ENCODE measurements around the gene CCDC85C. TPM values are rescaled to one million over a fixed set of nuclear protein-coding genes. Genes with fewer than 3 reads are reported as not detected.

CCDC85C gene
- total RNA-seq, 1 donor from 2014 or later, result 4.4 TPM

DNA sequence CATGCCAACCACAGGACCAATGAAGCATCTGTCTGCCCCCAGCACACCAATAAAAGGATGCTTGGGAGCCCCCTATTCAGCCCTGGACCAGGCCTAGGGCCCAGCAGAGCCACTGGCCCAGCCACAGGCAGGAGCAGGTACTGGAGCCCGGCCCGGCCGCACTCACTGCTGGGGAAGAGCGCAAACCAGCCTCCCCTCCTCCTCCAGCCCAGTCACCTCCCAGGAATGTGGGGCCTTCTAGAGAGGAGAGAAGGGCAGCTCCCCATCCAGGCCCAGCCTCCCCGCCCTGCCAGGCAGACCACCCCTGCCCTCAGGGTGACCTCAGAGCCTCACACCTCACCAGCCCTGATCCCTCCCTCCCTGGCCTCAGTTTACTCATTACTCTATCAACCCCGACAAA lies 66.6 kb downstream of the CCDC85C start:
- TF ChIP-seq, protein P1, sequence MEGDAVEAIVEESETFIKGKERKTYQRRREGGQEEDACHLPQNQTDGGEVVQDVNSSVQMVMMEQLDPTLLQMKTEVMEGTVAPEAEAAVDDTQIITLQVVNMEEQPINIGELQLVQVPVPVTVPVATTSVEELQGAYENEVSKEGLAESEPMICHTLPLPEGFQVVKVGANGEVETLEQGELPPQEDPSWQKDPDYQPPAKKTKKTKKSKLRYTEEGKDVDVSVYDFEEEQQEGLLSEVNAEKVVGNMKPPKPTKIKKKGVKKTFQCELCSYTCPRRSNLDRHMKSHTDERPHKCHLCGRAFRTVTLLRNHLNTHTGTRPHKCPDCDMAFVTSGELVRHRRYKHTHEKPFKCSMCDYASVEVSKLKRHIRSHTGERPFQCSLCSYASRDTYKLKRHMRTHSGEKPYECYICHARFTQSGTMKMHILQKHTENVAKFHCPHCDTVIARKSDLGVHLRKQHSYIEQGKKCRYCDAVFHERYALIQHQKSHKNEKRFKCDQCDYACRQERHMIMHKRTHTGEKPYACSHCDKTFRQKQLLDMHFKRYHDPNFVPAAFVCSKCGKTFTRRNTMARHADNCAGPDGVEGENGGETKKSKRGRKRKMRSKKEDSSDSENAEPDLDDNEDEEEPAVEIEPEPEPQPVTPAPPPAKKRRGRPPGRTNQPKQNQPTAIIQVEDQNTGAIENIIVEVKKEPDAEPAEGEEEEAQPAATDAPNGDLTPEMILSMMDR (IDR thresholded peaks at IDR 0.05), result no peak

DNA sequence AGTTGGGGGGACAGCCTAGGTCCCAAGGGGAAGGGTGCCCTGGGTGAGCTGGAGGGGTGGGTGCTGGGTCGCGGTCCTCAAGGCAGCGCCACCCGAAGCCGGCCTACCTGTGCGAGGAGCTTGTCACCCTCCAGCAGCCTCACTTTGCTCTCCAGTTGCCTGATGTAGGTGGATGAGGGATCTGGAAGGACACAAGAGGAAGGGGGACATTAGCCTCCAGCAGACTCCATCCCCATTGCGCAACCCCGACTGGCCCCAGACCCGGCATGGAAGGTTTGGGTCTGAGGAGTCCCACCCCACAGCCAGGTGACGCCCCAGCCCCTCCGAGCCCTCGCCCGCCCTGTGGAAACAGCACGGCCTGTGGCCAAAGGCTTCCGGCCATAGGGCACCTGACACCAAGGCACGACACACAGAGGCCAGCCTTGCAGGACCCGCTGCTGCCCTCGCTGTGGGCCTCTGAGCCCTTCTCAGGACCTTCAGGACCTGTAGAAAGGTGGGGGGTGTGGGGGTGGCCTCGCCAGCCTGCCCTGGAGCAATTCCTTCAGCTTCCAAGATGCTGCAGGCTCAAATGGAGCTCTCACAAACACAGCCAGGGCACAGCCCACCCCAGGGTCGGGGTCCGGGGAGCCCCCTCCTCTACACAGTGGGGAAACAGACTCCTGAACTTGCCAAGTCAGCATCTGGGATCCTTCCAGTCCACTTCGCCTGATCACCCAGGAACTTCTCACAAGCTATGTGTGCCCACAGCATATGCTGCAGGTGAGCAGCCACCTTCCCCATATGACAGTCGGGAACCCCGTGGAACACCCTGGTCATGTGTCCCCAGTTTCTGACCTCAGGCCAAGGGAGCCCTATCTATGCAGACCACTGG lies 67.9 kb downstream of the CCDC85C start:
- Mint-ChIP-seq H3K9me3 (ENCODE audit: unreplicated experiment) (no peaks in the 10 kb centered on the region), H3K27me3 (ENCODE audit: unreplicated experiment) (no peaks in the 10 kb centered on the region), H3K36me3 (ENCODE audit: unreplicated experiment) (no peaks in the 10 kb centered on the region), H3K27ac (ENCODE audit: unreplicated experiment) (no peak overlapping the region), H3K4me3 (ENCODE audit: unreplicated experiment) (no peak overlapping the region), H3K4me1 (ENCODE audit: unreplicated experiment) (peaks cover 56% of the 10 kb centered on the region)
- no peak for DNase-seq (ENCODE audit: extremely low spot score, unreplicated experiment)
- TF ChIP-seq, protein P1 (IDR thresholded peaks at IDR 0.05), result no peak

More for the DNA sequence above, 66.6 kb downstream of the CCDC85C start:
- H3K27me3 Mint-ChIP-seq (ENCODE audit: unreplicated experiment), result no peaks in the 10 kb centered on the region
- no peak overlapping the region for H3K4me3 Mint-ChIP-seq (ENCODE audit: unreplicated experiment)
- no peak overlapping the region for H3K27ac Mint-ChIP-seq (ENCODE audit: unreplicated experiment)
- H3K36me3 Mint-ChIP-seq (ENCODE audit: unreplicated experiment), result no peaks in the 10 kb centered on the region
- no peaks in the 10 kb centered on the region for H3K9me3 Mint-ChIP-seq (ENCODE audit: unreplicated experiment)
- peaks cover 53% of the 10 kb centered on the region for H3K4me1 Mint-ChIP-seq (ENCODE audit: unreplicated experiment)
- no peak for DNase-seq (ENCODE audit: extremely low spot score, unreplicated experiment)

DNA sequence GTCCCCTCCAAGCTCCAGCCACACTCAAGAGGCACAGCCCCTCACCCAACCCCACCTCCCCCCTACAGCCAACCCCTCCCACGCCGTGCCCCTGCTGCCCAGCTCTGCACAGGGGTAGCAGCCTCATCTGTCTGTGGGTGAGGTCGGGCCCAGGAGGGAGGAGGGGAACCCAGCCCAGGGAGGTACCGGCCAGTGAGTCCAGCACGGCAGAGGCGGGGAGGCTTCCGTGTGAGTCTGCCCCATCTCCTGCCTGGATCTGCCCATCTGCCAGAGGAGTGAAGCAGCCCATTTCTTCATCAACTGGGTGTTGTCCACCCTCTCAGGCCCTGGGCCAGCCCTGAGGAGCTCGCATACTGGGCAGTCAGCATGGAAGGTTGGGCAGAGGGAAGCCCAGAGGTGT lies 68.6 kb downstream of the CCDC85C start:
- TF ChIP-seq, protein P1 (IDR thresholded peaks at IDR 0.05), result no peak
- no peaks in the 10 kb centered on the region for H3K36me3 Mint-ChIP-seq (ENCODE audit: unreplicated experiment)
- H3K9me3 Mint-ChIP-seq (ENCODE audit: unreplicated experiment), result no peaks in the 10 kb centered on the region
- H3K4me3 Mint-ChIP-seq (ENCODE audit: unreplicated experiment), result no peak overlapping the region
- no peak for DNase-seq (ENCODE audit: extremely low spot score, unreplicated experiment)
- no peak overlapping the region for H3K27ac Mint-ChIP-seq (ENCODE audit: unreplicated experiment)
- peaks cover 63% of the 10 kb centered on the region for H3K4me1 Mint-ChIP-seq (ENCODE audit: unreplicated experiment)
- no peaks in the 10 kb centered on the region for H3K27me3 Mint-ChIP-seq (ENCODE audit: unreplicated experiment)

DNA sequence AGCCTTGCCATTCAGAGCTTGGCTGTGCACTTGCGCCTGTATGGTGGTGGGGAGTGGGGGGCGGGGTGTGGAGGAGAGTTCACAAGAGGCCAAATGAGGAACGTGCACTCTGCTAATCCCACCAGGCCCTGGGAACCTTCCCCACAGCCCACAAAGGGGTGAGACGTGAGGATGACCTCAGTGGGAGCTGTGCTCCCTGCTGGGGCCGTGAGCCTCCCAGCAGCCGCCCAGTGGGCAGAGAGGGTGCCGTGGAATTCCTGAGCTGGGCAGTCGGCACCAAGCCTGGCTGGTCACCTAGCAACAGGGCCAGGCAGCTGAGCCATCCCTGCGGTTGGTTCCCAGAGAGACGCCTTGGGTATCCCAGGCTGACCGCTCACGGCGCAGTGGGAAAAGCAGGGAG lies 69.1 kb downstream of the CCDC85C start:
- H3K9me3 Mint-ChIP-seq (ENCODE audit: unreplicated experiment), result no peaks in the 10 kb centered on the region
- H3K36me3 Mint-ChIP-seq (ENCODE audit: unreplicated experiment), result no peaks in the 10 kb centered on the region
- TF ChIP-seq, protein P1 (IDR thresholded peaks at IDR 0.05), result no peak
- no peak for DNase-seq (ENCODE audit: extremely low spot score, unreplicated experiment)
- H3K27ac Mint-ChIP-seq (ENCODE audit: unreplicated experiment), result no peak overlapping the region
- peaks cover 69% of the 10 kb centered on the region for H3K4me1 Mint-ChIP-seq (ENCODE audit: unreplicated experiment)
- H3K27me3 Mint-ChIP-seq (ENCODE audit: unreplicated experiment), result no peaks in the 10 kb centered on the region
- no peak overlapping the region for H3K4me3 Mint-ChIP-seq (ENCODE audit: unreplicated experiment)

DNA sequence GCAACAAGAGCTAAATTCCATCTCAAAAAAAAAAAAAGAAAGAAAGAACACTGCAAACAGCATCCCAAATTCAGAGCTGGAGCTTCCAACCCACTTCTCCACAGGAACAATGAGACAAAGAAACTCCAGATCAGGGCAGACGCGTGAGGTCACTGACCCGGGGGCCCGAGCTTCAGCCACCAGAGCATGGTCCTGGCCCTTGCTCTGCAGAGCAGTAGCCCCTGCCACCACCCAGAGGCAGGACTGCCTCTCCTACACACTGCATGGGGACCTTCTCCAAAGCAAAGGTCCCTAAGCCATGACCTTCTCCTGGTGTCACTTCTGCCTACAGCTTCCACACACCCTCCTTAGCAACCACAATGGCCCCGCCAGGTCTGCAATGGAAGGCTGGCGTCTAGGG lies 69.7 kb downstream of the CCDC85C start:
- TF ChIP-seq, protein P1 (IDR thresholded peaks at IDR 0.05), result no peak
- H3K27ac Mint-ChIP-seq (ENCODE audit: unreplicated experiment), result no peak overlapping the region
- no peak for DNase-seq (ENCODE audit: extremely low spot score, unreplicated experiment)
- no peaks in the 10 kb centered on the region for H3K27me3 Mint-ChIP-seq (ENCODE audit: unreplicated experiment)
- H3K36me3 Mint-ChIP-seq (ENCODE audit: unreplicated experiment), result no peaks in the 10 kb centered on the region
- H3K4me3 Mint-ChIP-seq (ENCODE audit: unreplicated experiment), result no peak overlapping the region
- H3K9me3 Mint-ChIP-seq (ENCODE audit: unreplicated experiment), result no peaks in the 10 kb centered on the region
- peaks cover 70% of the 10 kb centered on the region for H3K4me1 Mint-ChIP-seq (ENCODE audit: unreplicated experiment)
